WTC11 (cell line): ENCODE data around the gene TMEM212. TPM values are rescaled to one million over a fixed set of nuclear protein-coding genes. Genes with fewer than 3 reads are reported as not detected.

Source experiments
- ATAC-seq: fragments of 200-7000 bp; cut with Tn5 transposase; 2 replicates; pipeline ENCODE4 v1.10.0; 2021; ENCODE audit warnings: mild to moderate bottlenecking, moderate library complexity
- CTCF ChIA-PET: fragments of 300-600 bp; sonication (Branson Sonifier 250); formaldehyde crosslinking; loops from one replicate; lab custom pipeline; 2021; ENCODE audit warnings: antibody characterized with exemption; lab: Charles Lee
- POLR2A ChIA-PET: fragments of 350-600 bp; sonication (Branson Sonifier 250); formaldehyde crosslinking; loops from one replicate; lab custom pipeline; 2021; ENCODE audit warnings: antibody characterized with exemption; lab: Charles Lee
- DNase-seq: peaks from one replicate; pipeline ENCODE4 v3.0.0; 2021; ENCODE audit warnings: low spot score
- H3K27ac Mint-ChIP-seq: 2 replicates; pipeline ENCODE4 v1.8.0; 2021; ENCODE audit warnings: mixed read lengths
- H3K27me3 Mint-ChIP-seq: 2 replicates; pipeline ENCODE4 v1.8.0; 2021; ENCODE audit warnings: low read depth, mild to moderate bottlenecking, moderate library complexity, mixed read lengths
- H3K36me3 Mint-ChIP-seq: 2 replicates; pipeline ENCODE4 v1.8.0; 2021; ENCODE audit warnings: mixed read lengths
- H3K4me1 Mint-ChIP-seq: 2 replicates; pipeline ENCODE4 v1.8.0; 2022; ENCODE audit warnings: mixed read lengths
- H3K4me3 Mint-ChIP-seq: 2 replicates; pipeline ENCODE4 v1.8.0; 2021; ENCODE audit warnings: mild to moderate bottlenecking, moderate library complexity, mixed read lengths
- H3K9me3 Mint-ChIP-seq: 2 replicates; pipeline ENCODE4 v1.8.0; 2021; ENCODE audit warnings: mixed read lengths
- CREM ChIP-seq: sonication (generic); formaldehyde crosslinking; IDR thresholded peaks from 2 replicates; pipeline ENCODE4 v1.8.1; 2022; ENCODE audit warnings: mild to moderate bottlenecking, missing genetic modification reagents, moderate library complexity
- ESRRA ChIP-seq: sonication (generic); formaldehyde crosslinking; IDR thresholded peaks from 2 replicates; pipeline ENCODE4 v1.8.1; 2022; ENCODE audit warnings: mild to moderate bottlenecking, missing genetic modification reagents, borderline replicate concordance
- FOXP1 ChIP-seq: sonication (generic); formaldehyde crosslinking; IDR thresholded peaks from 2 replicates; pipeline ENCODE4 v1.8.0; 2022; ENCODE audit warnings: missing genetic modification reagents, mild to moderate bottlenecking, moderate library complexity, borderline replicate concordance
- GABPB1 ChIP-seq: sonication (generic); formaldehyde crosslinking; IDR thresholded peaks from 2 replicates; pipeline ENCODE4 v1.8.1; 2023; ENCODE audit warnings: mild to moderate bottlenecking, missing genetic modification reagents
- JAZF1 ChIP-seq: fragments of 250-450 bp; sonication (Bioruptor Pico); IDR thresholded peaks from 2 replicates; pipeline ENCODE4 v1.9.0; 2021; ENCODE audit warnings: moderate library complexity, mild to moderate bottlenecking, inconsistent platforms
- MXD4 ChIP-seq: fragments of 250-450 bp; sonication (Bioruptor Pico); IDR thresholded peaks from 2 replicates; pipeline ENCODE4 v1.8.0; 2021; ENCODE audit warnings: mild to moderate bottlenecking, moderate library complexity, borderline replicate concordance
- NFE2L1 ChIP-seq: sonication (generic); formaldehyde crosslinking; IDR thresholded peaks from 2 replicates; pipeline ENCODE4 v1.8.1; 2023; ENCODE audit warnings: missing genetic modification reagents
- NFYB ChIP-seq: sonication (generic); formaldehyde crosslinking; conservative IDR thresholded peaks from 2 replicates; pipeline ENCODE4 v1.8.0; 2022; ENCODE audit warnings: low read depth, missing genetic modification reagents
- OVOL2 ChIP-seq: fragments of 250-450 bp; sonication (Bioruptor Pico); IDR thresholded peaks from 2 replicates; pipeline ENCODE4 v1.9.0; 2021; ENCODE audit warnings: mild to moderate bottlenecking, borderline replicate concordance
- RORB ChIP-seq: fragments of 250-450 bp; sonication (Bioruptor Pico); IDR thresholded peaks from 2 replicates; pipeline ENCODE4 v1.9.0; 2021; ENCODE audit warnings: mild to moderate bottlenecking
- SOX15 ChIP-seq: fragments of 250-450 bp; sonication (Bioruptor Pico); IDR thresholded peaks from 2 replicates; pipeline ENCODE4 v1.9.0; 2021; ENCODE audit warnings: mild to moderate bottlenecking
- TP53 ChIP-seq: sonication (generic); formaldehyde crosslinking; IDR thresholded peaks from 2 replicates; pipeline ENCODE4 v1.8.1; 2023; ENCODE audit warnings: mild to moderate bottlenecking, missing genetic modification reagents
- ZNF263 ChIP-seq: sonication (generic); formaldehyde crosslinking; IDR thresholded peaks from 2 replicates; pipeline ENCODE4 v1.8.1; 2022; ENCODE audit warnings: low read depth, mild to moderate bottlenecking, moderate library complexity, missing genetic modification reagents
- total RNA-seq: library from RNA; stranded (reverse); gene quantifications from 3 replicates; pipeline ENCODE4 v1.2.3, GENCODE V29; 2021
- TF ChIP-seq, protein P1 (sequence below): fragments of 250-450 bp; sonication (Bioruptor Pico); IDR thresholded peaks from 2 replicates; pipeline ENCODE4 v1.9.0; 2021; ENCODE audit warnings: mild to moderate bottlenecking, borderline replicate concordance
- TF ChIP-seq, protein P2 (sequence below): fragments of 250-450 bp; sonication (Bioruptor Pico); IDR thresholded peaks from 2 replicates; pipeline ENCODE4 v1.8.0; 2021; ENCODE audit warnings: mild to moderate bottlenecking
- TF ChIP-seq, protein P3 (sequence below): sonication (generic); formaldehyde crosslinking; IDR thresholded peaks from 2 replicates; pipeline ENCODE4 v1.8.1; 2023; ENCODE audit warnings: mild to moderate bottlenecking, missing genetic modification reagents, moderate library complexity
- TF ChIP-seq, protein P4 (sequence below): fragments of 250-450 bp; sonication (Bioruptor Pico); IDR thresholded peaks from 2 replicates; pipeline ENCODE4 v1.9.0; 2021; ENCODE audit warnings: mild to moderate bottlenecking

TMEM212 gene
- total RNA-seq, 1 experiment from 2014 or later = not detected

DNA sequence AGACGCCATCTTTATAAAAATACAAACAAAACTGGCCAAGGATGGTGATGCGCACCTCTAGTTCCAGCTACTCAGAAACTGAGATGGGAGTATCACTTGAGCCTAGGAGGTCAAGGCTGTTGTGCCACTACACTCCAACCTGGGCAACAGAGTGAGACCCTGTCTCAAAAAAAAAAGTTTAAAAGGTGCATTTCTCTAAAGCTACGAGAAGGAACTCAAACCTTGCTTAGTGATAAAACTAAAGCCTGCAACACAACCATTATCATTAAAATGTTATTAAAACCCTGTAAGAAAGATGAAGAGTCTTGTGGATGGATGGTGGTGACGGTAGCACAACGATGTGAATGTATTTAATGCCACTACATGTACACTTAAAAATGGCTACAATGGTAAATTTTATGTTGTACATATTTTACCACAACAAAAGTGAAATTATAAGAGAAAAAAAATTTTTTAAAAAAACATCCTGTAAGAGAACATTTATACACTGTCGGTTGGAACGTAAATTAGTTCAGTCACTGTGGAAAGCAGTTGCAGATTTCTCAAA lies 35.9 kb upstream of the TMEM212 start (continued):
- TF ChIP-seq ESRRA (CRISPR knock-in tag) (no peak), CREM (no peak), ZNF263 (no peak), MXD4 (CRISPR knock-in tag) (no peak), FOXP1 (CRISPR knock-in tag) (no peak)
- TF ChIP-seq, protein P1, sequence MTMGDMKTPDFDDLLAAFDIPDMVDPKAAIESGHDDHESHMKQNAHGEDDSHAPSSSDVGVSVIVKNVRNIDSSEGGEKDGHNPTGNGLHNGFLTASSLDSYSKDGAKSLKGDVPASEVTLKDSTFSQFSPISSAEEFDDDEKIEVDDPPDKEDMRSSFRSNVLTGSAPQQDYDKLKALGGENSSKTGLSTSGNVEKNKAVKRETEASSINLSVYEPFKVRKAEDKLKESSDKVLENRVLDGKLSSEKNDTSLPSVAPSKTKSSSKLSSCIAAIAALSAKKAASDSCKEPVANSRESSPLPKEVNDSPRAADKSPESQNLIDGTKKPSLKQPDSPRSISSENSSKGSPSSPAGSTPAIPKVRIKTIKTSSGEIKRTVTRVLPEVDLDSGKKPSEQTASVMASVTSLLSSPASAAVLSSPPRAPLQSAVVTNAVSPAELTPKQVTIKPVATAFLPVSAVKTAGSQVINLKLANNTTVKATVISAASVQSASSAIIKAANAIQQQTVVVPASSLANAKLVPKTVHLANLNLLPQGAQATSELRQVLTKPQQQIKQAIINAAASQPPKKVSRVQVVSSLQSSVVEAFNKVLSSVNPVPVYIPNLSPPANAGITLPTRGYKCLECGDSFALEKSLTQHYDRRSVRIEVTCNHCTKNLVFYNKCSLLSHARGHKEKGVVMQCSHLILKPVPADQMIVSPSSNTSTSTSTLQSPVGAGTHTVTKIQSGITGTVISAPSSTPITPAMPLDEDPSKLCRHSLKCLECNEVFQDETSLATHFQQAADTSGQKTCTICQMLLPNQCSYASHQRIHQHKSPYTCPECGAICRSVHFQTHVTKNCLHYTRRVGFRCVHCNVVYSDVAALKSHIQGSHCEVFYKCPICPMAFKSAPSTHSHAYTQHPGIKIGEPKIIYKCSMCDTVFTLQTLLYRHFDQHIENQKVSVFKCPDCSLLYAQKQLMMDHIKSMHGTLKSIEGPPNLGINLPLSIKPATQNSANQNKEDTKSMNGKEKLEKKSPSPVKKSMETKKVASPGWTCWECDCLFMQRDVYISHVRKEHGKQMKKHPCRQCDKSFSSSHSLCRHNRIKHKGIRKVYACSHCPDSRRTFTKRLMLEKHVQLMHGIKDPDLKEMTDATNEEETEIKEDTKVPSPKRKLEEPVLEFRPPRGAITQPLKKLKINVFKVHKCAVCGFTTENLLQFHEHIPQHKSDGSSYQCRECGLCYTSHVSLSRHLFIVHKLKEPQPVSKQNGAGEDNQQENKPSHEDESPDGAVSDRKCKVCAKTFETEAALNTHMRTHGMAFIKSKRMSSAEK (CRISPR knock-in tag) = no peak
- TF ChIP-seq, protein P2, sequence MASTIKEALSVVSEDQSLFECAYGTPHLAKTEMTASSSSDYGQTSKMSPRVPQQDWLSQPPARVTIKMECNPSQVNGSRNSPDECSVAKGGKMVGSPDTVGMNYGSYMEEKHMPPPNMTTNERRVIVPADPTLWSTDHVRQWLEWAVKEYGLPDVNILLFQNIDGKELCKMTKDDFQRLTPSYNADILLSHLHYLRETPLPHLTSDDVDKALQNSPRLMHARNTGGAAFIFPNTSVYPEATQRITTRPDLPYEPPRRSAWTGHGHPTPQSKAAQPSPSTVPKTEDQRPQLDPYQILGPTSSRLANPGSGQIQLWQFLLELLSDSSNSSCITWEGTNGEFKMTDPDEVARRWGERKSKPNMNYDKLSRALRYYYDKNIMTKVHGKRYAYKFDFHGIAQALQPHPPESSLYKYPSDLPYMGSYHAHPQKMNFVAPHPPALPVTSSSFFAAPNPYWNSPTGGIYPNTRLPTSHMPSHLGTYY (CRISPR knock-in tag) = no peak
- TF ChIP-seq, protein P3, sequence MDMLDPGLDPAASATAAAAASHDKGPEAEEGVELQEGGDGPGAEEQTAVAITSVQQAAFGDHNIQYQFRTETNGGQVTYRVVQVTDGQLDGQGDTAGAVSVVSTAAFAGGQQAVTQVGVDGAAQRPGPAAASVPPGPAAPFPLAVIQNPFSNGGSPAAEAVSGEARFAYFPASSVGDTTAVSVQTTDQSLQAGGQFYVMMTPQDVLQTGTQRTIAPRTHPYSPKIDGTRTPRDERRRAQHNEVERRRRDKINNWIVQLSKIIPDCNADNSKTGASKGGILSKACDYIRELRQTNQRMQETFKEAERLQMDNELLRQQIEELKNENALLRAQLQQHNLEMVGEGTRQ (CRISPR knock-in tag) = no peak

DNA sequence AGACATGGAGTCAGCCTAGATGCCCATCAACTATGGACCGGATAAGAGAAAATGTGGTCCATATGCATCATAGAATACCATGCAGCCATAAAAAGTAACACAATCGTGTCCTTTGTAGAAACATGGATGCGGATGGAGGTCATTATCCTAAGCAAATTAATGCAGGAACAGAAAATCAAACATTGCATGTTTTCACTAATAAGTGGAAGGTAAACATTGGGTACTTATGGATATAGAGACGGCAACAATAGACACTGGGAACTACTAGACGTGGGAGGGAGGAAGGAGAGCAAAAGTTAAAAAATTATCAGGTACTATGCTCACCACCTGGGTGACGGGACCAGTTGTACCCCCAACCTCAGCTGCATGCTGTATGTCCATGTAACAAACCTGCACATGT lies 35.3 kb upstream of the TMEM212 start:
- no peaks in the 10 kb centered on the region for H3K9me3 Mint-ChIP-seq
- ATAC-seq (no peak), DNase-seq (no peak)
- no peak overlapping the region for H3K4me3 Mint-ChIP-seq
- TF ChIP-seq GABPB1 (CRISPR knock-in tag) = 0 out of 2 replicates have a peak, but pooled peaks have one; percentile 18
- TF ChIP-seq, protein P4, sequence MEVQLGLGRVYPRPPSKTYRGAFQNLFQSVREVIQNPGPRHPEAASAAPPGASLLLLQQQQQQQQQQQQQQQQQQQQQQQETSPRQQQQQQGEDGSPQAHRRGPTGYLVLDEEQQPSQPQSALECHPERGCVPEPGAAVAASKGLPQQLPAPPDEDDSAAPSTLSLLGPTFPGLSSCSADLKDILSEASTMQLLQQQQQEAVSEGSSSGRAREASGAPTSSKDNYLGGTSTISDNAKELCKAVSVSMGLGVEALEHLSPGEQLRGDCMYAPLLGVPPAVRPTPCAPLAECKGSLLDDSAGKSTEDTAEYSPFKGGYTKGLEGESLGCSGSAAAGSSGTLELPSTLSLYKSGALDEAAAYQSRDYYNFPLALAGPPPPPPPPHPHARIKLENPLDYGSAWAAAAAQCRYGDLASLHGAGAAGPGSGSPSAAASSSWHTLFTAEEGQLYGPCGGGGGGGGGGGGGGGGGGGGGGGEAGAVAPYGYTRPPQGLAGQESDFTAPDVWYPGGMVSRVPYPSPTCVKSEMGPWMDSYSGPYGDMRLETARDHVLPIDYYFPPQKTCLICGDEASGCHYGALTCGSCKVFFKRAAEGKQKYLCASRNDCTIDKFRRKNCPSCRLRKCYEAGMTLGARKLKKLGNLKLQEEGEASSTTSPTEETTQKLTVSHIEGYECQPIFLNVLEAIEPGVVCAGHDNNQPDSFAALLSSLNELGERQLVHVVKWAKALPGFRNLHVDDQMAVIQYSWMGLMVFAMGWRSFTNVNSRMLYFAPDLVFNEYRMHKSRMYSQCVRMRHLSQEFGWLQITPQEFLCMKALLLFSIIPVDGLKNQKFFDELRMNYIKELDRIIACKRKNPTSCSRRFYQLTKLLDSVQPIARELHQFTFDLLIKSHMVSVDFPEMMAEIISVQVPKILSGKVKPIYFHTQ (CRISPR knock-in tag) = no peak
- peaks cover 39% of the 10 kb centered on the region for H3K27me3 Mint-ChIP-seq
- peaks cover 10% of the 10 kb centered on the region for H3K4me1 Mint-ChIP-seq
- ChIA-PET CTCF (no interaction called here), POLR2A (no interaction called here)
- H3K27ac Mint-ChIP-seq = no peak overlapping the region
- no peaks in the 10 kb centered on the region for H3K36me3 Mint-ChIP-seq

DNA sequence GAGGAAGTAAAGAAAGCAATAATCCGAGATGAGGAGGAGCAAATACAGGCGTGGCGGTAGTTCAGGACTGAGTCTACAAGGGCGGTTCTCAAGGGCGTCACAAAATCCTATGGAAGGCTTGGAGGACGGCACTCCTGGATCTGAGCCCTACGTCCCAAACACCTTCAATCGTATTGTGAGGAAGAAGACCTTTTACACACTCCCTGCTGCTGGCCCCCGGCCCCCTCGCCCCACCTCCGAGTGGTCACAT lies 33.6 kb upstream of the TMEM212 start:
- ChIA-PET POLR2A (no interaction called here), CTCF (interaction anchor here (1.4 to 1.9 kb wide), 3 partner anchors 21 to 523 kb away, joined by 5 to 8 read pairs (median 6); no protein-coding TSS in a partner anchor)
- no peak overlapping the region for H3K27ac Mint-ChIP-seq
- H3K9me3 Mint-ChIP-seq = no peaks in the 10 kb centered on the region
- H3K4me3 Mint-ChIP-seq = peak overlapping the region; percentile 77
- H3K36me3 Mint-ChIP-seq = no peaks in the 10 kb centered on the region
- DNase-seq (no peak), ATAC-seq (peak; percentile 60)
- H3K4me1 Mint-ChIP-seq = peaks cover 10% of the 10 kb centered on the region
- no peak for TF ChIP-seq OVOL2
- peak; percentile 16; the same call in 1 of the 2 replicates for TF ChIP-seq NFE2L1 (CRISPR knock-in tag)
- no peak for TF ChIP-seq SOX15 (CRISPR knock-in tag)
- TF ChIP-seq TP53 (CRISPR knock-in tag) = no peak
- TF ChIP-seq NFYB (CRISPR knock-in tag) = no peak
- TF ChIP-seq RORB (CRISPR knock-in tag) = no peak
- TF ChIP-seq, protein P4 (CRISPR knock-in tag) = no peak
- no peak for TF ChIP-seq JAZF1 (CRISPR knock-in tag)
- H3K27me3 Mint-ChIP-seq = peaks cover 39% of the 10 kb centered on the region
